GM18498 (cell line): ENCODE results near the gene EXTL1.

ENCODE experiments used
- ATAC-seq: cut with Tn5 transposase; IDR thresholded peaks from one replicate; pipeline ENCODE4 v1.9.1; 2021; ENCODE audit warnings: mild to moderate bottlenecking, moderate library complexity; ENCODE audit not compliant: unreplicated experiment

EXTL1 gene

GRCh38 chr1:26066857-26067256, 45.3 kb downstream of the EXTL1 start:
- ATAC-seq = no peak

GRCh38 chr1:26067432-26067911, 45.9 kb downstream of the EXTL1 start, which contains the start of gene TRIM63:
TSS of gene TRIM63 (minus strand) at chr1:26067630. CDS start at chr1:26067494, 136 bp downstream.
- ATAC-seq = no peak

- ATAC-seq = no peak
Measured at GRCh38 chr1:26069941-26070295, 48.3 kb downstream of the EXTL1 start.

DNA sequence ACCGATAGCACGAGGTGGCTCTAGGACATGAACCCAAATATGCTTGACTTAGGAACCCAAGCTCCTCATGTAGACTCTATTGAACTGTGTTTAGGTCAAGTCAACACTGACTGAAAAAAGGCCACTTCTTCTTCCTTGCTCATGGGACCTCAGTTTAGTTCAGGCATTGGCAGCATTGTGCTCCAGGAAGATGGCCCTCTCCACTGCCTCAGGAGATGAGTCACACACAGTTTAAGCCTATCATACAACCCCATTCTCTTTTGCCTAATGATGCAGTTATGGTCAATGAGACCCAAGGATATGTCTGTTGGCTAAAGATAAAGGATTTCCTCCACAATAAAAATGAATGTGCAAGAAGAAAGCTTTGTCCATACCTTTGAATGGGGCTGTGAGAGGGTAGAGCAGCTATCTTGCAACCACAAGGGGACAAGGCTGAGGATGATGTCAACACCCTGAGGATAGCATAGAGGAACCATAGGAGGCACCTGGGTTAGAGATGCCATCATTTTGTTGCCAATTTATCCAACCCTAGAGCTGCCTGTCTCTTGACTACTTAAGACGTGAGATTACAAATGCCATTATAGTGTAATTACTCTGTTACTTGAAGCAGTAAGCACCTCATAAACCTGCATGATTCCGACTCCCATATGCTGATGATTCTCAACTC, 48.9 kb downstream of the EXTL1 start:
- no peak for ATAC-seq

DNA sequence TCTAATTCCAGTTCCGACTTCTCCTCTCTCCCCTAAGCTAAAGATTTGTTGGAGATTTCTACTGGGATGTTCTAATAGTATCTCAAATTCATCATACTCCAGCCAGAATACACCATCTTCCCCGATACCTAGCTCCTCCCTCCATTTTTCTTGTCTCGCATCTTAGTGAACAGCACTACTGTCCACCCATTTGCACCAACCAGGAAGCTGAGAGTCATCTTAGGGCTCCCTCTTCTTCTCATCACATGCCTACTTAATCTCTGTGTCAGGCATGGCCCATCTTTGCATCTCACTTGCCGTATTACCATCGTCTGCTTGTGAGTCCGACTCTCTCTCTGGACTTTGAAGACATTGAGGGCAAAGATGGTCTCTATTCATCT, 49.4 kb downstream of the EXTL1 start:
- ATAC-seq = no peak

DNA sequence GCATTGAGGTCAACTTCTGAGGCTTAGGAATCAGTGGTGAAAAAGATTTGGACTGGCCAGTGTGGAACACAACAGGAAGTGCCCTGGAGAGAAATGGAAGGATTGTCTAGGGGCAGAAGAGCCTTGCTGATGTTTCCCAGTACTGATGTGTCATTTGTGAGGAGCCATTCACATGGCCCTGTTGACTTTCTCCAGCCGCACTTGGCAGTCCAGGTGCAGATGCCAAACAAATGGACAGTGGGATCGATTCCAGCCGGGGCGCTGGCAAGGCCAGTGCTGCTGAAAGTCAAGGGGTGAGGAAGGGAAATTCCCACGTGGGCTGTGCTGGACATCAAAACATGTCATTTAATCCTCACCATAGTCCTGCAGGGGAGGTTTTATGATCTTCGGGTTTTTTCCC, 50.7 kb downstream of the EXTL1 start:
- no peak for ATAC-seq

- no peak for ATAC-seq
Measured at GRCh38 chr1:26075421-26076144, 54.0 kb downstream of the EXTL1 start.

- no peak for ATAC-seq
Measured at GRCh38 chr1:26077524-26077923, 55.9 kb downstream of the EXTL1 start.

GRCh38 chr1:26078286-26079177, 57.0 kb downstream of the EXTL1 start:
- no peak for ATAC-seq

GRCh38 chr1:26079178-26079563, 57.6 kb downstream of the EXTL1 start:
- ATAC-seq = no peak

- ATAC-seq = no peak
Measured at GRCh38 chr1:26079960-26080814, 58.6 kb downstream of the EXTL1 start.

DNA sequence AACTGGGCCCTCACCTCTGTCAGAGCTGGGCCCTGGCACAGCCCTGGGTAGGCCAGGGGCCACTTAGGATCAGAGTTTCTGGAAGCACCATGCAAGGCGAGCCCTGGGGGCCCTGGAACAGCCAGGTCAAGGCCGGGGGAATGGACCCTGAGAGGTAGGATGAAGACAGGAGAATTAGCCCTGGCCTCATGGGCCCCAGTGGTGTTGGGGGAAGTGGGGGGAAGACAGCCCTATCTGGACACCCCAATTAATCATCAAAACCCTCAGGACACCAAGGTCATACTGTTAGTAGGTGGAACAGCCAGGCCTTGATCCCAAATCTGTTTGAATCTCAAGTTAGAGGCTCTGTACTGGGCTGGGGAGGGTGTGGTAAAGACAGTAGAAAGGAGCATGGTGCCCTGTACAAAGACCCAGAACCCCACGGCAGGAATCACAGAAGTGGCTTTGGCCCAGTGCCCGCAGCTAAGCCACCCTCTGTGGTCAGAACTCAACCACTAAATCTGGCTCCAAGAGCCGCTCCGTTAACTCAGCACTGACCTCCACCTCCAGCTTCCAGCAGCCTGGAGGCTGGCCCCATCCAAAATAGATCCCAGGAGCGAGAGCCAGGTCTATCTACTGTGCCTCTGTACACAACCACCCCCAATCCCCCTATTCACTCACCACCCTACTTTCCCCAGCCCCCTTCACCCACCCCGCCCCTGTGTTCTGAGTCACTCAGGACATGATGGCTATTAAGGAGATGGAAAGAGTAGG, 59.9 kb downstream of the EXTL1 start:
- ATAC-seq = no peak

DNA sequence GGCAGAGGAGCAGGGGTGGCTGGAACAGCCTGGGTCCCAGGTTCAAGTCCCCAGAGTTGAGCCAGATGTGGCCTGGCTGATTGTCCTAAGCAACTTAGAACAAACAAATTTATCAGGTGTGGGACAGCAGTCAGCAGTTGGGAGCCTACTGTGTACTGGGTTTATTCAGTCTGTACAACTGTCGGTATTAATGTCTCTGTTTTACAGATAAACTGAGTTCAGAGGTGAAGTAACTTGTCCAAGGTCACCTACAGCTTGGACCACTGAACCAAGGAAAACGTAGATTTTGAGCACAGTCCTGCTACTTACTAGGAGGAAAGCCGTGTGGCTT, 60.4 kb downstream of the EXTL1 start:
- no peak for ATAC-seq

DNA sequence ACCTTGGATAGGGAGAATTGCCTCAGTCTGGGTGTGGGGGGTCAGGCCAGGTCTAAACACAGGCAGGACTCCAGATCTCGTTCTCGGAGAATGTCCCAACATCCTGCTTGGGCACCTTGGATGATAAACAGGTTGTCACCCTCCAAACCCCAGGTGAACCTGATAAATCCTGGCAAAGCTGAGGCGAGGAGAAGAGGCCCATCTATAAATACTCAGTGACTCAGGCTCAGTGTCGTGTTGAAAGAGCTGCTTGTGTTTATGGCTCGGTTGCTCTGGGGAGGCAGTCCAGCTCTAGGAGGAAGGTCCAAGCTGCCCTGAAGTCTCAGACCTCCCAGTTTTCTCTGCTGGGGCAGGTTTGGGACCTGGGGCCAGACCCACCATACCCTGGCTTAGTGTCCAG, 61.6 kb downstream of the EXTL1 start:
- ATAC-seq = no peak

GRCh38 chr1:26084091-26084561, 62.6 kb downstream of the EXTL1 start:
- no peak for ATAC-seq

DNA sequence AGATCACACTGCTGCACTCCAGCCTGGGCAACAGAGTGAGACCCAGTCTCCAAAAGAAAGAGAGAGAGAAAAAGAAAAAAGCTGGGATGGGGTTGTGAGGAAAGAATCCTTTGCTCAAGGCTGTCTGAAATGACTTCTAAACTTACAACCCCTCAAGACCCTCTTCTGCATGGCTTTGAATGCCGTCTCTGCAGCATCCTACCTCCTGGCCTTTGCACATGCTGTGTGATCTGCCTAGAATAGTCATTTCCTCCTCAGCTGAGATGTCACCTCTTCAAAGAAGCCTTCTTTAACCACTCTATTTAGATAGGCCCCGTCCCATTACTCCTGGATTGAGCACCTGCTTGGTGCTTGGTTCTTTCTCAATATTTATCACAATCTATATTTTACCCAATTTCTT, 63.3 kb downstream of the EXTL1 start:
- no peak for ATAC-seq
